A673 (cell line): ENCODE results near the gene OR5AK2. TPM values are rescaled to one million over a fixed set of nuclear protein-coding genes. Genes with fewer than 3 reads are reported as not detected.
"Not testable (repeated sequence)": the region's sequence is repeated elsewhere in the genome, so short reads cannot be mapped to it uniquely, and the experiment has no call there.

Source experiments
- BruUV-seq: library from RNA; stranded (reverse); fragments of 400-500 nt; replicated peaks from 2 replicates; lab custom pipeline; 2021; lab: Mats Ljungman, UMichigan
- CTCF ChIA-PET: fragments of 300-600 bp; sonication (Branson Sonifier 250); formaldehyde crosslinking; loops from one replicate; lab custom pipeline; 2022; ENCODE audit warnings: antibody characterized with exemption; lab: Charles Lee
- POLR2A ChIA-PET: fragments of 300-600 bp; sonication (Branson Sonifier 250); formaldehyde crosslinking; loops from one replicate; lab custom pipeline; 2022; ENCODE audit warnings: antibody characterized with exemption; ENCODE audit not compliant: low non-redundant PET; lab: Charles Lee
- DNase-seq: peaks from one replicate; pipeline ENCODE4 v3.0.0-alpha.2; 2015; ENCODE audit warnings: low spot score
- H3K27ac ChIP-seq: fragments of 200-600 bp; sonication (generic); 2 replicates; pipeline ENCODE4 v1.5.1; 2016; ENCODE audit warnings: mixed run types, low read depth, mild to moderate bottlenecking, mixed read lengths, antibody characterized with exemption, low read length; ENCODE audit not compliant: poor library complexity, severe bottlenecking
- H3K27me3 ChIP-seq: fragments of 200-600 bp; sonication (generic); replicated peaks from 2 replicates; pipeline ENCODE4 v1.6.1; 2017; ENCODE audit warnings: mixed run types, low read depth, mild to moderate bottlenecking, mixed read lengths, antibody characterized with exemption, low read length; ENCODE audit not compliant: insufficient read depth, poor library complexity
- H3K36me3 ChIP-seq: fragments of 200-600 bp; sonication (generic); 2 replicates; pipeline ENCODE4 v1.6.1; 2016; ENCODE audit warnings: mixed run types, mild to moderate bottlenecking, mixed read lengths, antibody characterized with exemption, low read length; ENCODE audit not compliant: insufficient read depth, poor library complexity, severe bottlenecking
- H3K4me1 ChIP-seq: fragments of 200-600 bp; sonication (generic); 2 replicates; pipeline ENCODE4 v1.6.1; 2017; ENCODE audit warnings: mixed run types, mild to moderate bottlenecking, mixed read lengths, antibody characterized with exemption, low read length; ENCODE audit not compliant: insufficient read depth, poor library complexity, severe bottlenecking
- H3K4me3 ChIP-seq: fragments of 200-600 bp; sonication (generic); 2 replicates; pipeline ENCODE4 v1.5.1; 2016; ENCODE audit warnings: low read depth, mixed run types, mild to moderate bottlenecking, mixed read lengths, low read length; ENCODE audit not compliant: poor library complexity, severe bottlenecking
- H3K9me3 ChIP-seq: fragments of 200-600 bp; sonication (generic); 2 replicates; pipeline ENCODE4 v1.6.1; 2016; ENCODE audit warnings: mixed run types, low read depth, mild to moderate bottlenecking, mixed read lengths, antibody characterized with exemption, low read length; ENCODE audit not compliant: poor library complexity, severe bottlenecking
- CTCF ChIP-seq: fragments of 300-800, 200-600 bp; sonication (generic); conservative IDR thresholded peaks from 2 replicates; pipeline ENCODE4 v1.5.1; 2017; ENCODE audit warnings: low read depth, mild to moderate bottlenecking, antibody characterized with exemption, low read length, moderate library complexity, mixed read lengths
- EZH2 ChIP-seq: fragments of 200-600 bp; sonication (generic); IDR thresholded peaks from 2 replicates; pipeline ENCODE4 v1.6.1; 2017; ENCODE audit warnings: borderline replicate concordance, low read depth, mild to moderate bottlenecking, mixed read lengths, antibody characterized with exemption, low read length; ENCODE audit not compliant: poor library complexity, severe bottlenecking
- intact Hi-C: fragments of 100-400 bp; cut with micrococcal nuclease; formaldehyde crosslinking; loops from one replicate; pipeline ENCODE4 v1.10.0; 2022; ENCODE audit not compliant: unreplicated experiment
- total RNA-seq: library from RNA; stranded (reverse); gene quantifications from 2 replicates; pipeline ENCODE4 v1.2.3, GENCODE V29; 2021

OR5AK2 gene
- total RNA-seq, 1 experiment from 2014 or later, result not detected

- ChIA-PET CTCF (no interaction called here), POLR2A (no interaction called here)
- Histone ChIP-seq H3K27me3 (no peaks in the 10 kb centered on the region), H3K4me3 (no peak overlapping the region), H3K9me3 (peaks cover 10% of the 10 kb centered on the region), H3K27ac (no peak overlapping the region), H3K4me1 (no peaks in the 10 kb centered on the region), H3K36me3 (no peaks in the 10 kb centered on the region)
- TF ChIP-seq CTCF (no peak), EZH2 (no peak)
- BruUV-seq, result no TSS peak
- intact Hi-C loops, result no loop called here
- no peak for DNase-seq
Observed at GRCh38 chr11:56950510-56950909, 38.2 kb upstream of the OR5AK2 start.

- H3K27ac ChIP-seq, intact Hi-C loops, DNase-seq, H3K36me3 ChIP-seq, H3K9me3 ChIP-seq, POLR2A ChIA-PET, H3K27me3 ChIP-seq, H3K4me3 ChIP-seq, H3K4me1 ChIP-seq, BruUV-seq, CTCF ChIA-PET: not testable (repeated sequence)
Observed at GRCh38 chr11:56953907-56954306, 34.8 kb upstream of the OR5AK2 start.

DNA sequence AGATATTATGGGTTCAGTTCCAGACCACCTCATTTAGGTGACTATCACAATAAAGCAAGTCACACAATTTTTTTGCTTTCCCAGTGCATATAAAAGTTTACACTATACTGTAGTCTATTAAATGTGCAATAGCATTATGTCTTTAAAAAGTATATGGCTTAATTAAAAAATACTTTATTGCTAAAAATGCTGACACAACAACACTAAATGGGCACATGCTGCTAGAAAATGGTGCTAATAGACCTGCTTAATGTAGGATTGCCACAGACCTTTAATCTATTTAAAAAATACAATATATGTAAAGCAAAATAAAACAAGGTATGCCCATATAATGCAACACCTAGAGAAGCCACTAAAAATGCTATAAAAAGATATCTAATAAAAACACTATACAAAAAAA, 27.1 kb upstream of the OR5AK2 start:
- intact Hi-C loops, result no loop called here
- H3K4me3 ChIP-seq, result no peak overlapping the region

More for the DNA sequence above, 27.1 kb upstream of the OR5AK2 start:
- H3K36me3 ChIP-seq, result no peaks in the 10 kb centered on the region
- ChIA-PET POLR2A (no interaction called here), CTCF (no interaction called here)
- no peaks in the 10 kb centered on the region for H3K4me1 ChIP-seq
- no peaks in the 10 kb centered on the region for H3K9me3 ChIP-seq
- H3K27me3 ChIP-seq, result no peaks in the 10 kb centered on the region
- DNase-seq, result no peak
- H3K27ac ChIP-seq, result no peak overlapping the region
- BruUV-seq, result no TSS peak
- no peak for TF ChIP-seq CTCF
- TF ChIP-seq EZH2, result no peak
